NCI-H128 (cell line): ENCODE data around the gene DOCK1.

Experiments used
- DNase-seq: peaks from one replicate; lab custom pipeline; 2025; ENCODE audit not compliant: unreplicated experiment; lab: John Stamatoyannopoulos, UW

The DOCK1 gene

GRCh38 chr10:127033216-127034033 is 128.2 kb downstream of the DOCK1 start:
- DNase-seq = no peak

- DNase-seq = no peak
Observed at GRCh38 chr10:127034034-127034633, 128.9 kb downstream of the DOCK1 start.

- no peak for DNase-seq
Observed at GRCh38 chr10:127034790-127035189, 129.6 kb downstream of the DOCK1 start.

- DNase-seq = no peak
Observed at GRCh38 chr10:127035827-127036226, 130.6 kb downstream of the DOCK1 start.

- no peak for DNase-seq
Observed at GRCh38 chr10:127036987-127037386, 131.8 kb downstream of the DOCK1 start.

- DNase-seq = no peak
Observed at GRCh38 chr10:127039435-127039834, 134.2 kb downstream of the DOCK1 start.

GRCh38 chr10:127040756-127041155 is 135.5 kb downstream of the DOCK1 start:
- no peak for DNase-seq

- DNase-seq = no peak
Observed at GRCh38 chr10:127041552-127041951, 136.3 kb downstream of the DOCK1 start.

- no peak for DNase-seq
Observed at GRCh38 chr10:127043301-127043700, 138.1 kb downstream of the DOCK1 start.

- no peak for DNase-seq
Observed at GRCh38 chr10:127044186-127044585, 139.0 kb downstream of the DOCK1 start.

- DNase-seq = no peak
Observed at GRCh38 chr10:127046975-127047877, 142.0 kb downstream of the DOCK1 start.

GRCh38 chr10:127047878-127048238 is 142.6 kb downstream of the DOCK1 start:
- DNase-seq = no peak

- DNase-seq = no peak
Observed at GRCh38 chr10:127048630-127049029, 143.4 kb downstream of the DOCK1 start.

GRCh38 chr10:127052001-127052400 is 146.8 kb downstream of the DOCK1 start:
- no peak for DNase-seq

GRCh38 chr10:127055263-127055662 is 150.0 kb downstream of the DOCK1 start:
- no peak for DNase-seq

- DNase-seq = no peak
Observed at GRCh38 chr10:127059314-127059713, 154.1 kb downstream of the DOCK1 start.

GRCh38 chr10:127063762-127064161 is 158.5 kb downstream of the DOCK1 start:
- no peak for DNase-seq

GRCh38 chr10:127064474-127064873 is 159.2 kb downstream of the DOCK1 start:
- no peak for DNase-seq

GRCh38 chr10:127067542-127068194 is 162.4 kb downstream of the DOCK1 start:
- DNase-seq = no peak

- DNase-seq = no peak
Observed at GRCh38 chr10:127068485-127068884, 163.3 kb downstream of the DOCK1 start.

GRCh38 chr10:127069436-127069835 is 164.2 kb downstream of the DOCK1 start:
- no peak for DNase-seq
